Measurements from ENCODE around the gene ESR1.
"Not testable (repeated sequence)": the region's sequence is repeated elsewhere in the genome, so short reads cannot be mapped to it uniquely, and the experiment has no call there.

The ESR1 gene

DNA sequence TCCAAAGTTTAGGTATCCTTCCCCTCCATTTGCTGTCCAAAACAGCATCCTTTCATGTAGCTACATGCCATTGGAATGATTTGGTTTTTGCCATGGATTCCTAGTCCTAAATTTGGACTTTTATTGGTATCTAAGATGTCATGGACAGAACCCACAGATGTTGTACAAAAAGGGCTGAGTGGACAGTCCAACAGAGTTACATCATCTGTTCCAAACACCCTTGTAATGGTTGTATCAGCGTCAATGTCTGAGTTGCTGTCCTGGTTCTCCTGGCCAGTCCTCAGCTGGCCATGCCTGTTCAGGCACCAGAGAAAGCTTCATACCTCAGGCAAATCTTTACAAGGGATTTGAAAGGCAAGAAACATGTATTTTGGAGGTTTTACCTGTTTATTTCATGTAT is 191.3 kb downstream of the ESR1 start:
- no peak for DNase-seq

GRCh38 chr6:151999194-151999593 is 191.7 kb downstream of the ESR1 start:
- no peak for DNase-seq

DNA sequence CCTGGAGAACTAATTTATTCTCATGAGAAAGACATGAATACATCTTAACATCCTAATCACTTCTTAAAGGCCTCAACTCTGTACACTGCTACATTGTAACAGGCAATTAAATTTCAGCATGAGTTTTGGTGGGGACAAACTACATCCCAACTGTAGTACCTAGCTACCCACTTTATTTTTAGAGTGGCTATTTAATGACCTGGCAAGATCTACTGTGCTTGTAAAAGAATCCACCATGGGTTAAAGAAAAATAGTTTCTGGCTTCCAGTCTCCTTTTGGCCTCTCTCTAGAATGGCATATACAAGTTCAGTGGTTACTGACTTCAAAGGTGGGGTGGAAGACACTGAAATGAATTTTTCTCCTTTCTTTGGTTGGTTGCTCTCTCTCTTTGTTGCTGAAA is 193.9 kb downstream of the ESR1 start:
- no peak for DNase-seq

DNA sequence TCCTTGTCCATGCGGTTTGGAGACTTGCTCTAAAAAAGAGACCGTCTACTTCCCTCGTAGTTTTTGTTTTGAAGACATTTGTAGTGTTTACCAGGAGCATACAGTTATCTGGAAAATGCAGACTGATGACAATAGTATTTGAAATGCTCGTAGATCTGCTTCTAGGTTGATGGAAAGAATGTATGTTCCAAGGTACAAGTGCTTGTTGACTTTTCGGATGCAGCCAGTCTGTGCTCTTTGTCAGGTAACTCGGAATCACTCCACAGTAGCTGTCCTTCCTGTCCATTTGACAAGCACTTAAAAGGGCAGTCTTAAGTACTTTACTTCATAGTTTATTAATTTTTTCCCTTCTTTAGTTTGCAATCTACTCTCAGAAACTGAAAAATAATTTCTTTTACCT is 194.8 kb downstream of the ESR1 start:
- DNase-seq, result no peak

DNA sequence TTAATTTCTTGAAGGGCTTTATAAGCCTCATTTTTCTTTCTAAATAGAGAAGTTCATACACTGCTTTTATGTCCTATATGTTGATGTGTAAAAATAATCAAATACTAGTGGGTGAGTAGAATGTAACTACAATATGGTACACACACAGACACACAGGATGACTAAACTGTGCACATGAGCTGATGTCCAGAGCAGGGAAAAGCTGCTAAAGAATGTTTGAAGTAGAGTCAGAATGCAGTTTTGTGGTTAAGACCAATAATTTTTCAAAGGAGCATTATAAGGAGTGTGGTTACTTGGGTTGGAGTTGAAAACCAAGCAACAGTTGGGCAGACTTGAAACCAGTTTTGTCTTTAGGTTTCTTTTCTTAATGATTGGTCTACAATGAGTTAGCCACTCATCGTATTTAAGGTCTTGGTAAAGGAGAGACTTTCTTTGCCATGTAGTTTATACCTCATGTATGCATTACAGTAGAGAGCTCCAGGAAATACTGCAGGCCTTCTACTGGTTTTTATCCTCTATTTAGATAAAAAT is 196.6 kb downstream of the ESR1 start:
- no peak for DNase-seq

GRCh38 chr6:152004896-152005295 is 197.4 kb downstream of the ESR1 start:
- DNase-seq, result no peak

DNA sequence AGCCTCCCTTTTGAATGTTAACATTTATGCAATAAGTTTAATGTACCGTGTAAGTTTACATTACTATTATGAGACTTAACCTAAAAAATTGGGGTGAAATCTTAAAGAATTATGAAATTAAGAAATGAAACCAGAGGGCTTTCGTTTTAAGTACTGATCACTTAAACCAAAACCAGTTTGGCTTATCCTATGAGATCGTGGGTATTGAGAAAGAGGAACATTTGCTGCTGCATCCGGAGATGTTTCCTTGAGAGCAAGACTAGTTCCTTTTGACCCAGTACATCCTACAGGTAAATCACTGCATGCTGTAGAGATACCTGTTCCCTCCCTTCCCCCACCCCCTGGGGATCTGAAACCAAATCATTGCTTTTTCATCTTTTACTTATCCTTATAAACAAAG is 201.3 kb downstream of the ESR1 start:
- DNase-seq, result peak; percentile 65

GRCh38 chr6:152012227-152012626 is 204.7 kb downstream of the ESR1 start:
- peak; percentile 7 for DNase-seq

GRCh38 chr6:152018876-152019275 is 211.4 kb downstream of the ESR1 start:
- peak; percentile 80 for DNase-seq

DNA sequence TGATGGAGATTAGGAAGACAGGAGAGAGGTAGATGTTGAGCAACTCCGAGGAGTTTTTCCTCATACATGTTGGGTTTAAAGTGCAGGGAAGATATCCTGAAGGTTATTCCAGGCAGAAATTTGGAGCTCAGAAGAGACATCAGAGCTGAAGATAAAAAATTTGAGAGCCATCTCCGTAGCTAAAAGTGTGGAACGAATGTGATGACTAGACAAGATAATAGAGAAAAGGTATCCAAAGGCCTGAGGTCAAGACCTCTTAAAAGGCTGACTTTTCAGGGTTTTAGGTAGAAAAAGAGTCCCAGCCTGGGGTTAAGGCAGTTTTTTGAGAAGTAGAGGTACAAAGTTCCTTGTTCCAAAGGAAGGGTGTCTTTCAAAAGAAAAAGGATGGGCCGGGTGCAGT is 214.8 kb downstream of the ESR1 start:
- no peak for DNase-seq

DNA sequence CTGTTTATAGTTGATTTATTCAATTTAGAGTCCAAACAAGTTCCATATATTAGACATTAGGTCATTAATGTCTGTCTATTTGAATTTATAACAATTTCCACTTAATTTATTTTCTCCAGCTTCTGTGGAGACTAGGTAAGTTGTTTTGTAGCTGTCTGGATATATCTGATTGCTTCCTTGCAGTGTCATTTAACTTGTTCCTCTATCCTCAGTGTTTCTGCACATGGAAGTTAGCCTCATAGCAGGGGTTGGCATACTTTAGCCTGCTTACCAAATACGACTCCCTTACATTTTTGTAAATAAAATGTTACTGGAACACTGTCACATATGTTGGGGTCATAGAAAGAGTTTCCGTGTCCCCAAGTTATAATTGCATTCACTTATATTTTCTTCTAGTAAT is 216.1 kb downstream of the ESR1 start:
- no peak for DNase-seq

- peak; percentile 54 for DNase-seq
Measured at GRCh38 chr6:152026291-152026690, 218.8 kb downstream of the ESR1 start.

DNA sequence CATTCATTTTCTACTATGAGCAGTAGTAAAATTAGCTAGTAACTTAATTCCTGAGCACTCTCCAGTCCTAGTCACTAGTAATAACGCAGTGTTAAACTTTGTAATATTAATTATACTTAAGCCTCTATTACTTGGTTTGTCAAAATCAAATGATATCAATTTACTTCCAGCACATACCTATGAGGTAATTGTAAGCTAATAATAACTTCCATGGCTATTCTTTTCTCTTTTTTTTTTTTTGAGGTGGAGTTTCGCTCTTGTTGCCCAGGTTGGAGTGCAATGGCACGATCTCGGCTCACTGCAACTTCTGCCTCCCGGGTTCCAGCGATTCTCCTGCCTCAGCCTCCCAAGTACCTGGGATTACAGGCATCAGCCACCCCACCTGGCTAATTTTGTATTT is 219.3 kb downstream of the ESR1 start:
- DNase-seq, result not testable (repeated sequence)

- DNase-seq, result not testable (repeated sequence)
Measured at GRCh38 chr6:152033765-152034164, 226.3 kb downstream of the ESR1 start.

DNA sequence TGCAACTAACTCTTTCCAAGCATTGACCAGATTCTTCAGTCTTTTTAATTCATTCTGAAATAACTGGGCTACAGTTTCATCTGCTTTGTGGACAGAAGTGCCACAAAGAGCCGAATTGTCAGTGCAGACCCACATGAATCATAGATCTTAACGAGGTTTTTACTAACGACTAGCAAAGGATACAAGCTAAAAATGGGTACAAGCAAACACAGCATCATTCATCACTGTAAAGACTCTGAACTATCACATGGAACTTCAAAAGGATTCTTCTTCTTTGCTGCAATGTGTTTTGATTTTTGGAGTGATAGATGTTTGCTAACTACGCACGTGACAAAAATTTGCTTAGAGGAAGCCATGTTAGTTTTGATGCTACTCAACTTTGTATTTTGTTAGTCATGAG is 227.1 kb downstream of the ESR1 start:
- DNase-seq, result no peak

DNA sequence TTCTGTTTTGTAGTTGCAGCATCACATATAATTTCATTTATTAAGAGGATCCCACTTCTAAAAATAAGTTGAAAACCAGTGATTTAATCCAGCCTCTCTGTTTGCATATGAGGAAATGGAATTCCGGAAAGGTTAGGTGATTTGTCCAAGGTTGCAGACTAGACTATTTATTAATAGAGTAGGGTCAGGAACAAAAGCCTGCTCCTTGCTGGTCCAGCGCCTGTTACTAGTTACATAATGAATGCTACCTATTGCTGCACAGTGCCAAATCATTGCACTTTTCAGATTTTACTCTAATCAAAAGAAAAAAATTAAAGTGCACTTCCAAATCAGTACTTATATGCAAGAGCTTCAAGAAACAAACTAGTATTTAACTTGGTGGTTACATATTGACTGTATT is 238.6 kb downstream of the ESR1 start:
- no peak for DNase-seq

DNA sequence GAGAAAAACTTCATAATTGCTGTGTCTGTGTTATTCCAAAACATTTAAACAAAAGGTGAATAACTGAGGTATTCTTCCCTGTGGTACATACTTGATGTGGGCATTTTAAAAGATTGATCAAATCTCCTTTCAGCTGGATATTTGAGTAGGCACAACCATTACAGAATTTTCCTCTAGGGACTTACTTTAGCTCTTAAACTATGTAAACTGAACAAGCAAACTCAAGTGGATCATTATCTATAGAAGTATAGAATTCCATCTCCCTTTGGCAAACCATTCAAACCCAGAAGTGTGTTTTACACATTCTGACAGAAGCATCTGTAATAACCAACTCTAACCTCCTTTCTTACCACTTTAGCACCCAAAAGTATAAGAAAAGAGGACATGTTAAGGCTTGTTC is 241.4 kb downstream of the ESR1 start:
- DNase-seq, result no peak

DNA sequence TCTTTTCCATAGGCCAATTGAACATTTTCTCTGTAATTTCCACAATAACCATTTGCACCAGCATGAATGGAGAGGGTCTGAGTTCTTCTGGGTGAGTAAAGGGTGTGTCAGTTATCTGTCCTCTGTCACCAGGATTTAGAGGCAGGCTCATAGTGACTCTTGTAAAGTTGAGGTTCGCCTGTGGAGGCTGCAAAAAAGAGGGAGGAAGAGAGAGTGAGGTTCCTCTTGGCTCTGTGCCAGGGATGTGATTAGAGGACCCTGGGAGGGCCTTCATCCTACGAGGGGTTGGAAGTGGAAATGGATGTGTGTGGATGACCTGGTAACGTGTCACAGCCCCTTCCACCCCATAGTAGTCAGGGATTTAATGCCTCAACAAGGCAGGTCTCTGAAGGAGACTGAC is 242.0 kb downstream of the ESR1 start:
- no peak for DNase-seq

- no peak for DNase-seq
Measured at GRCh38 chr6:152050451-152051195, 243.1 kb downstream of the ESR1 start.

DNA sequence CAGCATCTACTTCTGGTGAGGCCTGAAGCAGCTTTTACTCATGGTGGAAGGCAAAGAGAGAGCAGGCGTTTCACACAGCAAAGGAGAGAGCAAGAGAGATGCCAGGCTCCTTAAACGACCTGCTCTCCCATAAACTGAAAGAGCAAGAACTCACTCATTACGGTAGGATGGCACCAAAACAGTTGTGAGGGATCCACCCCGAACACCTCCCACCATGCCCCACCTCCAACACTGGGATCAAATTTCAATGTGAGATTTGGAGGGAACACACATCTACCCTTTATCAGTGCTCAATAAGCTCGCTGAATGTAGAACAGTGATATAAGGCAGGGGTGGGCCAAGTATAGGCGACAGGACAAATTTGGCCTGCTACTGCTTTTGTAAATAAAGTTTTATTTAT is 244.6 kb downstream of the ESR1 start:
- no peak for DNase-seq

DNA sequence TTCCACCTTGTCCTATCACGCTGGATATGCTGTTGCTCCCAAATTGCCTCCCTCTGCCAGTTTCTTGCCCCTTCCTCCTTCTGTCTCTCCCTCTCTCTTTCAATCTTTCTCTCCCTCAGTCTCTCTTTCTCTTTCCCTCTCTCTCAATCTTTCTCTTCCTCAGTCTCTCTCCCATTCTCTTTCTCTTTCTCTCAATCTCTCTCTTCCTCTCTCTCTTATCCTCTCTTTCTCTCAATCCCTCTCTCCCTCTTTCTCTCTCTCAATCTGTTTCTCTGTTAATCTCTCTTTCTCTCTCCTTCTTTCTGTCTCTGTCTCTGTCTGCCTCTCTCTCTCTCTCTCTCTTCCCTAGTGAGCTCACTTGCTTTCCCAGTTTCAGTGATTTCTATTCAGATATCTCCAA is 245.8 kb downstream of the ESR1 start:
- DNase-seq, result no peak

GRCh38 chr6:152054441-152054840 is 247.0 kb downstream of the ESR1 start:
- no peak for DNase-seq

DNA sequence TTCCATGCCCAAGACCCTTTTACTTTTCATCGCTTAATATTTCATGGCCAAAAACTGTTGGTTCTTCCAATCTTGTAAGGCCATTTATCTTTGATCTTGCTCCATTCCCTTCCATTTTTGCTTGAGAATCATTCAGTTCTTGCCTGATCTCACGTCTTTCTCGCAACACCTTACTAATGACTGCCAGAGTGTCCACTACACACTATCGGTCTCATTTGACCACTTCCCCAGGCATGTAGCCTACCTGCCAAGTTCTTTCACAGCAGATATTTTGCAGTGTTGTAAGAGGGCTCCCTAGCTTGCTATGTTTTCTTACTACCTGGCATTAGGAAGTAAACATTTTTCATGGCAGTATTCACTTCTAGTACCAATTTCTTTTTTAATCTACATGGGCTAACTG is 248.0 kb downstream of the ESR1 start:
- DNase-seq, result no peak

GRCh38 chr6:152057832-152058498 is 250.5 kb downstream of the ESR1 start:
- DNase-seq, result no peak

GRCh38 chr6:152059909-152060308 is 252.4 kb downstream of the ESR1 start:
- no peak for DNase-seq
